NCI-H1694 treated with DMSO at 0.1 percent for 48 hours (cell line): ENCODE results near the gene KLK5.
"Not testable (repeated sequence)": the region's sequence is repeated elsewhere in the genome, so short reads cannot be mapped to it uniquely, and the experiment has no call there.

Source experiments
- DNase-seq: peaks from one replicate; lab custom pipeline; 2025; lab: John Stamatoyannopoulos, UW

The KLK5 gene

DNA sequence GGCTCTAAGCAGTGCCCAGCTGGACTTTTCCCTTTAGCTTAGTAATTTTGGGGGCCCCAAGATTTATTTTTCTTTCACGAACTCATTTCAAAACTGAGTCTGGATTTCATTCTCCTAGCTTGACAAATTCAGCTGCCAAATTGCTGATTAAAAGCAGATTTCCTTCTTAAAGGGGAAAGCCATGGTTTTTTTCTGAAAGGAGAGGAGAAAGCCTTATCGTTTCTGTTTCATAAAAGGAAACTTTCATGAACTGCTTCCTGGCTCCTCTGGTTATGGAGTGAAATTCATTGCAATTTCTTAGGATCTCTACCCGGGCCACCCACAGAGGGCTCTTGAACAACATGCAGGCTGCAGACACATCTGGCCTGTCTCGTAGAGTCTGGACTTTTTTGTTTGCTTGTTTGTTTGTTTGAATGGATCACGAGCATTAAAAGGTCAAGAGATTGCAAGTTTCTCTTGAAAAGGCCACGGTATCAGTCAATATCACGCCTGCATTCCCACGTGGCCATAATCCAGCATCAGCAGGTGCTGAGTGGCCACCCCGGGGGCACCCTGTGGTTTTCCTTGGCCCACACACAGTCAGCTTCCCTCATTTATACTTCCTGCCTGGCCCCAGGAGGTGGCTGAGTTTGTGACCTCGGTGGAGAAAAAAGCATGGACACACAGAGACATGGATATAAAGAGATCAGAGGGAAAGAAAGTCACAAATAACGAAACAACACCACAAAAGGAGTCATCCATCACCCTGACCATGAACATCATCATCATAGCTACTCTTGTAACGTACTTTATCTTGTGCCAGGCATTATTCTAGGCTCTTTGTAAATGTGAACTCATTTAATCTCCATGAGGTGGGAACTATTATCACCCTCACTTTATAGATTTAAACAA is 31.2 kb downstream of the KLK5 start:
- DNase-seq, result no peak

DNA sequence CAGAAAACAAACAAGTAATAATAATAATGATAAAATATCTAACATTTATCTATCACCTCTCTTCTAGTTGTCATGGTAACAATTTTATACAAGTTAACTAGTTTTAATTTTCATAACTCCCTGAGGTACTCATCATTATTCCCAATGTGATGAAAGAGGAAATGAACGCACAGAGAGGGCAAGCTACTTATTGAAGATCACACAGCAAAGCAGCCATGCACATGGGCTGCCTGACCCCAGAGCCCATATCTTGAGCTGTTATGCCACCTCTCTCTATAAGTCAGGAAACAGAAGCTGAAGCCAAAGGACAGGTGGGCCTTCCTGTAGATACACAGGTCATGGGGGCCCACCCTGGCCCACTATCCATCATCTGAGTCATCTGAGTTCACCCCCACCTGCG is 36.8 kb downstream of the KLK5 start:
- no peak for DNase-seq

GRCh38 chr19:50912727-50913716 is 39.8 kb downstream of the KLK5 start:
- no peak for DNase-seq

DNA sequence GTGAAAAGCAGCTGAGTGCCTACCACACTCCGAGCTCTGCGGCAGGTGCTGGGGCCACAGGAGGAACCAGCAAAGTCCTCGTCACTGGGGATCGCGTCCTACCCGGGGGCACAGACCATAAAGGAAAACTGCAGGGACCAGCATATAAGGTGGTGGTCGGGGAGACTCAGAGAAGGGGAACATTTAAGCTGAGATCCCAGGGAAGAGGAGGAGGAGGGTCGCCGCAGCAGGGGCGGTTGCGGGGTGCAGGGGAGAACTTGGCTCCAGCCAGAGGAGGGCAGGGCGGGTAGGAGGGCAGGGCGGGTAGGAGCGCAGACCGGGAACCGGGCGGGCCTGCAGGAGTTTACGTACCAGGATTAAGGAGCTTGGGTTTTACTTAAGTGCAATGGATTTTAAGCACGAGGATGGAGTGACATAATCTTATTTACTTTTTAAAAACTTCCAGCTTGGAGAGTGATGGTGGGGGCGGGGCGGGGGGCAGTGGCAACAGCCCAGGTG is 40.7 kb downstream of the KLK5 start:
- DNase-seq, result no peak

DNA sequence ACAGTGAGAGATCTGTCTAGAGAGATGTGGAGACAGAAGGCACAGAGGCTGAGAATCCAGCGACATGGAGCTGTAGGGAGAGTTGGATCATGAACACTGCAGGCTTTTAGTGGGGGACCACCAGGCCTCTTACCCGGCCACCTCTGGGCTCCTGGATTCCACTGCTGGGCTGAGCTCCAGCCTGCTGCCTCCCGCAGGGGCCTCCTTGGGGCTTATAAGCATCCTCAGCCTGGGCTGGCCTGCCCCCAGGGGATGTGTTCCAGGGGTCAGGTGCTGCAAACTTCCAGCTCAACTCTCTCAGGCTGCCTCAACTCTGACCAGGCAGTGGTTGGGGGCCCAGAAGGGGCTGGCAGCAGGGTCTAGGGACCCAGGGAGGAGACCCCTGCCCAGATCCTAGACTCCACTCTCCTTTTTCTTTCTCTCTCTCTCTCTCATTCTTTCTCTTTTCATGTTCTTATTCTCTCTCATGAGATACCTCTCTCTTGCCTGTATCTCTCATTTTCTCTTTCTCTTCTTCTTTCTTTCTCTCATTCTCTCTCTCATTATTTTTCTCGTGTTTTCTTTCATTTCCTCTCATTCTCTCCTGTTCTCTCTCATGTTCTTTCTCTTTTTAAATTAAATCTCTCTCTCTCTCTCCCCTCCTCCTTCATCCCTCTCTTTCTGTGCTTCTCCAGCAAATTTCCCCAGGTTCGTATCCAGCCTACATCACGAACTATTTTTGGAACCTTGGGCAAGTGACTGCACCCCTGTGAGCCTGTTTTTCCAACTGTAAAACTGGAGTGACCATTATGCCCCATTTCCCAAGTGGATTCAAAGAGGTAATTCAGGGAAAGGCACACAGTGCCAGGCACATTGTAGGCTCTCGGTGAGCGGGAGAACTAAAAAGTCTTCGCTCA is 41.4 kb downstream of the KLK5 start, which contains the start of gene KLK4:
TSS of gene KLK4 (minus strand) at position 190 of the 896 bp plus-strand sequence. CDS start 657 bp downstream, outside the sequence.
- no peak for DNase-seq

DNA sequence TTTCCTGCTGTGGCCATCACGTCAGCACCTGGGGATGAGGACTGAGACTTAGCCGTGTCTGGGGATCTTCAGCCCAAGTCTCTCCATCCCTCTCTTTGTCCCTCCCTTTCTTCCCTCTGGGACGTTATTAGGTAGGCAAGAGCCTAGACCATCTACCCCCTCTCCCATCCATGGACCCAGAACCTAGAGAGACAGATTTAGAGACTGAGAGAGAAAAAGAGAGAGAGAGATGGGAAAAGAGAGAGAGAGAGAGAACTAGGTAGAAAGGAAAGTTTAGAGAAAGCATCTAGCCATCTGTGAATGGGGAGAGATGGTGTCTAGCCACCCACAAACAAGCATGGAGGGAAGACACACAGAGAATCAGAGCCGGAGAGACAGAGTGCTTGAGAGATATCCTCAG is 42.1 kb downstream of the KLK5 start:
- no peak for DNase-seq

GRCh38 chr19:50909240-50910070 is 43.4 kb downstream of the KLK5 start:
- no peak for DNase-seq

DNA sequence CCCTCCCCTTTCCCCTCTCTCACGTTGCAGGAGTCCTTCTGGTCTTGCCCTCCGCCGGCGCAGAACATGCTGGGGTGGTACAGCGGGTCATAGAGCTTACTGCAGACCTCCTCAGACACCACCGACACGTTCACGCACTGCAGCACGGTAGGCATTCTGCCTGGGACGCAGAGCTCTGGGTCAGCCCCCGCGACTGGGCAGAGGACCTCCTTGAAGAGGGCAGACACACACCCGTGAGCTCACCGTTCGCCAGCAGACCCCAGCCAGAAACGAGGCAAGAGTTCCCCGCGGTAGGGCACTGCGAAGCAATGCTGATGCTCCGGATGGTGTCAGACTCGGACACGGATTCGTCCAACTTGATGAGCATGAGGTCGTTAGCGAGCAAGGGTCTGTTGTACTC is 44.5 kb downstream of the KLK5 start:
- DNase-seq, result no peak

DNA sequence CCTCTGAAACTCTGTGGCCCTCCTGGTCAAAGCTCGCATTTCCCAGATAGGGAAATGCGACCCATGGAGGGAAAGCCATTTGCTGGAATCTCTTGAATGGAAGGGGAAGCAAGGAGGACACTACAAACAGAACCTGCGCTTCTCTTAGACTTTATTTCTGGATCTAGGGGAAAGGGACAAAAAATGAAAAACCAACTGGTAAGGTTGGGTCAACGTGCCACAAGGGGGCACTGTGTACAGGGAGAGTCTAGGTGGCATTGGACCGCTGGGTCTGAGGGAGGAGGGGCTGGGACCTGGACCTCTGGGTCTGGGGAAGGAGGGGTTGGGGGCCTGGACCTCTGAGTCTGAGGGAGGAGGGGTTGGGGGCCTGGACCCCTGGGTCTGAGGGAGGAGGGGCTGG is 46.6 kb downstream of the KLK5 start:
- DNase-seq, result no peak

GRCh38 chr19:50902640-50903039 is 50.2 kb downstream of the KLK5 start:
- no peak for DNase-seq

DNA sequence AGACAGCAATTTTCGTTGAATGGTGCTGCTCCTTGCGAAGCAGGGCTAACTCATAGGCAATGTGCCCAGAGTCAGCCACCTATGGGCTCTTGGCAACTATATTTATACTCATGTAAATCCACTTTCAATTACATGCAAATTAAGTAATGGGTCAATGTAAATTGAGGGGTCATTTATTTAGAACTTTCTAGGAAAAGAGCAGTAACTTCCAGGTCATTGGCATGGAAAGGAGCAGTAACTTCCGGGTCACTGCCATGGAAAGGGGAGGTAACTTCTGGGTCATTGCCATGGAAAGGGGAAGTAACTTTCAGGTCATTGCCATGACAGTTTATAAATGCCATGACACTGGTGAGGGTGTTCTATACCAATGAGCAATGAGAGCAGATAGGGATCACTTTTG is 53.3 kb downstream of the KLK5 start:
- no peak for DNase-seq

DNA sequence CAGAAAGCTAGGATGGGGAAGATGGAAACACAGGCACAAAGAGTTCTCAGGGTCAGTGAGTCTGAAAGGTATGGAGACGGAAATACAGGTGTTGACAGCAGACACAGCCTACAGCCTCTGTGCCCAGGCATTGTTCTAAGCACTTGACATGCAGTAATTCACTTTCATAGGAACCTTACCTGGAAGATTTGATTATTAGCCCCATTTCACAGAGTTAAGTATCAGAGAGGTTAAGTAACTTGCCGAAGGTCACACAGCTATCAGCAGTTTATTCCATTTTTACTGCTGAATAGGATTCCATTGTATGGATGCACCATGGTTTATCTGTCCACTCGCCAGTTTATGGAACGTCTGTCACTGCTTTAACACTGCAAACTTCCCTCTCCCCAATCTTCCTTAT is 54.8 kb downstream of the KLK5 start:
- no peak for DNase-seq

DNA sequence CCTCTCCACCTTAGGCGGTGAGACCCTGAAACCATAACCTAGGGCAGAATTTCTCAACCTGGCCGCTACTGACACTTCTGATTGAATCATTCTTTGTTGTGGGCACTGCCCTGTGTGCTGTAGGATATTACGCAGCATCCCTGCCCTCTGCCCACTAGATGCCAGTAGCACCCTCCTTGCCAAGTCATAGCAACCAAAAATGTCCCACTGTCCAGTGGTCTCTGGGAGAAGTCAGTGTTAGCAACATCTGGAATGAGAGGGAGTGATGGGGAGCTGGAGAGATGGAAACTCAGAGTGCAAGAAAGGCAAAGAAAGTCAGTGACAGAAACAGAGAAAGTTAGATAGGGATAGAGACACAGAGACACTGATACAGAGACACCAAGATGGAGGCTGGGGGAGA is 55.2 kb downstream of the KLK5 start:
- DNase-seq, result no peak

DNA sequence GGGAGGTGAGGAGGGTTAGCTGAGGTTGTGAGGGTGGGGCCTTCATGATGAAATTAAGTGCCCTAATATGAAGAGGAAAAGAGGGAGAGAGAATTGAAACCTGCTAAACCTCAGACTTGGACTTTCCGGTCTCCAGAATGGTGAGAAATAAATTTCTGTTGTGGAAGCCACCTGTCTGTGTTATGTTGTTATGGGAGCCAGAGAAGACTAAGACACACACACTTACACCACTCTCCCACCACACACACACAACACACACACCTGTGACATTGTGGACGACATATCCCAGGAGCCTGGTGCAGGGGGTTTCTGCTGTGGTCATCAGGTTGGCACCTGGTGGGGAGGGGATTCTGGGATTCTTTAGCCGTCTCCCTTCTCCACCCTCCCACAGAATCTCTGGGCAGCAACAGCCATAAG is 55.6 kb downstream of the KLK5 start:
- DNase-seq, result no peak

GRCh38 chr19:50896591-50897190 is 56.1 kb downstream of the KLK5 start:
- no peak for DNase-seq

DNA sequence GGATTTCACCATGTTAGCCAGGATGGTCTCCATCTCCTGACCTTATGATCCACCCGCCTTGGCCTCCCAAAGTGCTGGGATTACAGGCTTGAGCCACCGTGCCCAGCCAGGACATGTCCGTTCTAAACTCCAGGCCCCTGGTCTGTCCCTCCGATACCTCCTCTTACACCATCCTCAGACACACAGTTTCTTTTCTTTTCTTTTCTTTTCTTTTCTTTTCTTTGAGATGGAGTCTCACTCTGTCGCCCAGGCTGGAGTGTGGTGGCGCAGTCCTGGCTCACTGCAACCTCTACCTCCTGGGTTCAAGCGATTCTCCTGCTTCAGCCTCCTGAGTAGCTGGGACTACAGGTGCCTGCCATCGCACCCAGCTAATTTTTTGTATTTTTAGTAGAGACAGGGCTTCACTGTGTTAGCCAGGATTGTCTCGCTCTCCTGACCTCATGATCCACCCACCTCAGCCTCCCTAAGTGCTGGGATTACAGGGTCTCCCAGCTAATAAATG is 56.7 kb downstream of the KLK5 start:
- not testable (repeated sequence) for DNase-seq

DNA sequence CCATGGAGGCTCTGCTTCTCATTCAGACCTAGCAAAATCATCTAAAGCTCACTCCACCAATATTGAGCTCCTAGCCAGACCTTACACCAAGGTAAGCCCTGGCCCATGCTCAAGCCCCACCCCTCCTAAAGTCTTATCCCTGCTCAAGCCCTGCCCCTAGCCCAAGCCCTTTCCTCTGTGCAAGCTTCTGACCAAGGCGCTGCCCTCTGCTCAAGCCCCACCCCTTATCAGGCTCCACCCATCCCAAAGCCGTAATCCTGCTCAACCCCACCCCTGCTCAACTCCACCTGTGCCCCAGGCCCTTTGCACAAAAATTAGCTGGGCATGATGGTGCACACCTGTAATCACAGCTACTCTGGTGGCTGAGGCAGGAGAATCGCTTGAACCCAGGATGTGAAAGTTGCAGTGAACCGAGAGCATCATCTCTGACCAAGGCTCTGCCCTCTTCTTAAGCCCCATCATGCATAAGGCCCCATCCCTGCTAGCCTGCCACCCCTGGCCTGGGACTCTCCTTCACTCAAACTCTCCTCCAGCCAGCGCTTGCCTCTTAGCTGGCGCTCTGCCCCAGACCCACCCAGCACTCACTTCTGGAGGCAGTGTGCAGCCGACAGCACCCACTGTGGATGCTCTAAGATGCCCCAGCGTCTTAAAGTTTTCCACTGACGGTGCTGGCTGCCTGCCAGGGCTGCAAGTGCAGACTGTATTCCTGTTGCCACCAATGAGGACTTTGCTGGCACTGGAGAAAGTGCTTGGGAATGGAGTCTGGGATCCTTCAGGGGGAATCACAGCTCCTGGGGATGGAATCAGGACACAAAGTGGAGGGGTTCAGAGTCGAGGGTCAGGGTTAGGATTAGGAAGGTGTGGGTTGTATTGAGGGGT is 58.1 kb downstream of the KLK5 start:
- no peak for DNase-seq
